HG02642 (cell line): ENCODE results near the gene KMT5C.
A peak's percentile ranks its signal among the peaks of the same experiment; 100 is the strongest.

ENCODE experiments used
- ATAC-seq: cut with Tn5 transposase; IDR thresholded peaks from one replicate; pipeline ENCODE4 v1.9.1; 2021; ENCODE audit warnings: mild to moderate bottlenecking; ENCODE audit not compliant: unreplicated experiment, poor library complexity

Gene KMT5C

DNA sequence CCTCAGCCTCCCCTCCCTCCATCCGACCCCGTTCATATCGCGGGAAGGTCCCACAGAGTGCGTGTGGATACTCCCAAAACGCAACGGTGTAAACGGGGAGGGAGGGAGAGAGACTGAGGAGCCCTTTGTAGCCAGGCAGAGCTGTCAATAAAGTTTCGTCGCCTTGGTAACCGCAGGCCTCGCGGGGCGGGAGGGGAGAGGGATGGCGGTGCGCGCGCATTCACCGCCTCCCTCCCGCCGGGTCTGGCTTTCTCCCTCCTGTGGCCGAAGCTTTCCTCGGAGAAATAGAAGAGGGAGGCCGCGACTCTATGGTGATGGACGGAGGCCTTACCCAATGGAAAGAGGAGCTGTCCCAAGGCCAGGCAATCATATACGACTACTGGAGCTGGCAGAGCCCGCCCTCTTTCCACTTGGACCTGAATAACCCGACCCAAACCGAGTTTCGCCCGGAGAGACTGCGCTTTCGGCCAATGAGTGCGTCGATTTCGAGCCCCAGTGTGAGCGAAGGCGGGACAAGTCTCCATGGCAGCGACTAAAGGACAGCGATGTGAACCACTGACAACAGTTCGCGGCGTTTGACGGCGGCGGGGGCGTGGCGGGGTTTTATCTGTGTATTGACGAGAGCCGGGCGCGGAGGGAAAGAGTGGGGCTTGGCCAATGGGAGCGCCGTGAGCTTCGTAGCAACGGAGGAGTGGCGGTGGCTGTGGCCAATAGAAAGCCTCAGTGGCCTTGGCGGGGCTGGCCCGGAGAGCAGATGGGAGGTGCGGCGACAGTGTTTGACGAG, at the start of gene KMT5C:
Gene KMT5C, plus strand, starts transcription at position 772 of the 784 bp plus-strand sequence. CDS start 2,061 bp downstream, outside the sequence.
- ATAC-seq, result peak; percentile 87

DNA sequence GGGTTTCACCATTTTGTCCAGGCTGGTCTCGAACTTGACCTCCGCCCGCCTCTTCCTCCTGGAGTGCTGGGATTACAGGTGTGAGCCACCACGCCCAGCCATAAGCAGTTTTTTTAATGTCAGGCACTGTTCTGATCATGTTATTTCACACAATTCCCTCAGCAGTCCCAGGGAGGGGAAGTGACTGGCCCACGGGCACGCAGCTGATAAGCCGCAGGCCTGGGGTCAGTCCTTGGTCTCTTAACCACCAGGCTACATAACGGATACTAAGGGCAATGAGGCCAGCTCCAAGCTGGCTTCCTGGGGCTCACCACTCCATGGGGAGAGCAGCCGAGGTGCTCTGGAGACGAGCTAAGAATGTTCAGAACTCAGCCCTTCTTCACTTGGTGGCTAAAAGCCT, 42.4 kb upstream of the KMT5C start:
- no peak for ATAC-seq

DNA sequence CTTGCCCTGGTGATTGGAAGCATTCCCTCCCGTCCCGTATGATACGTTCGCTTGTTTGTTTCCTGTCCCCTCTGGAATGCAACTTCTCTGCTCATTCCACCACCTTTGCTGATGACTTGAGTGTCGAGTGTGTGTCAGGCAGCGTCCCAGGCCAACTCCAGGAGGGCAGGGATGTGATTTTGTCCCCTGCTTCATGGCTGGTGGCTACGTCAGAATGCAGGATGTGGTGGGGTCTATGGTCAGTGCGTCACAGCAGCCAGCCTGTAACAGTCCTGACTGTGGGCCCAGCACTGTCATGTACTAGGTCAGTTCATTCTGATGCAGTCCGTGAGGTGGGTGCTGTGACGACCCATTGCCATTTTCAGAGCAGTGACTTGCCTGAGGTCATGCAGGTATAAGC, 39.7 kb upstream of the KMT5C start:
- ATAC-seq, result no peak

DNA sequence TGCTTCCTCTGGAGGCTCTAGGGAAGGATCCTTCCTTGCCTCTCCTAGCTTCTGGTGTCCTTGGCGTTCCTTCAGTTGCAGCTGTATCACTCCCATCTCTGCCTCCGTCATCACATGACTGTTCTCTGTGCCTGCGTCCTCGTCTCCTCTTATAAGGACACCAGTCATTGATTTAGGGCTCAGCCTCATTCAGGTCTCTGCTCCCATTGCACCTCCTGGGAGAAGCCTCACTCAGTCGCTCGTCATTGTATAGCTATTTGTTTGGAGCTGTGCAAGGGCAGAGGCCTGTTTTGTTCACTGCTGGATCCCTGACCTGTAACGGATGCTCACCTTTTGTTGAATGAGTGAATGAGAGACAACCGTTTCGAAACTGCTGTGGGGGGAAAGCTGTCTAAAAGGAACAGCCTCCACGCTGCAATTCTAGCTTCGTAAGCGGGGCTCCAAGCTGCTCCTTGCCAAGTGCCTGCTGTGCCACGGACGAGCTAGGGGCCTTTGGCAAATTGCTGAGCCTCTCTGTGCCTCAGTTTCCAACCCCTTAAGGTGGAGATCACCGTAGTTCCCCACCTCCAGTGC, 38.7 kb upstream of the KMT5C start:
- ATAC-seq, result no peak

DNA sequence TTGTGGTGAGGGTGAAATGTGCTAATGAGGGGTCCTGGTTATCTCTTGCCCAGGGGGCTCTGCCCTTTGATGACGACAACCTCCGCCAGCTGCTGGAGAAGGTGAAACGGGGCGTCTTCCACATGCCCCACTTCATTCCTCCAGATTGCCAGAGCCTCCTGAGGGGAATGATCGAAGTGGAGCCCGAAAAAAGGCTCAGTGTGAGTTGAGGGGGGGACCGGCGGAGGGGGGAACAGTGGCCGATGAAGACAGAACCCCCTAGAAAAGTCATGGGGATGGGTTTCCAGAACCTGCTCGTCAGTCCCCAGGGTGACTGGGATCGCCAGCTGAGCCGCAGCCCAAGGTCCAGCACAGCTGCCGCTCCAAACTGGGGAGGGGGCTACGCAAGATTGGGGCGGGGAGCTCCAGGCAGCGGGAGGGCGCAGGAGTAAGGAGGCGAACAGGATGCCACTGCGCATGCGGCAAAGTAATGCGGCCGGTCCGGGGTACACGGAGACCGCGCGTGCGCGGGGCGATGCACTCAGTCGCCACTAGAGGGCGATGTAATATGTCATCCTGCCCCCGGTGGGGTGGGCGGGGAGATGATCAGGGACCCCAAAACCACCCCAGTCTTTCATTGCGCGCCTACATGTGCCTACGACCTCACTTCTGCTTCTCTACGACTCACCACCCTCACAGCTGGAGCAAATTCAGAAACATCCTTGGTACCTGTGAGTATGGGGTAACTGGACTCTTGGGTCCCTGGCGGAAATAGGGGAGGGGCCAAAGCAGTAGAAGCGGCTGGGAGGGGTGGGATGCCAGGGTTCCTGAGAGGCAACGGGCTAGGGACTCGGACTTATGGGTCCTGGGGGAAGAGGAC, 38.0 kb upstream of the KMT5C start:
- peak; percentile 81 for ATAC-seq

DNA sequence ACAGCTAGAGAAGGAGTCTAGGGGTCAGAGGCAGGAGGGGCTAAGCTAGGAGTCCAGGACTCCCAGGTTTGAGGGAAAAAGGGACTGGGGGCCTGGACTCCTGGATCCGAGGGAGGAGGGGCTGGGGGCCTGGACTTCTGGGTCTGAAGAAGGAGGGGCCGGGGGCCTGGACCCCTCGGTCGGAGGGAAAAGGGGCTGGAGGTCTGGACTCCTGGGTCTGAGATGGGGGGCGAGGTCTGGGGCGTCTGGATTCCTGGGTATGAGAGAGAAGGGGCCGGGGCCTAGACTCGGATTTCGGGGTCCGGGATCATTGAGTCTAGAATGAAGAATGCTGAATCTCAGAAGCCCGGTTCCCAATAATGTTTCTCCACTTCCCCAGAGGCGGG, 37.4 kb upstream of the KMT5C start:
- no peak for ATAC-seq

DNA sequence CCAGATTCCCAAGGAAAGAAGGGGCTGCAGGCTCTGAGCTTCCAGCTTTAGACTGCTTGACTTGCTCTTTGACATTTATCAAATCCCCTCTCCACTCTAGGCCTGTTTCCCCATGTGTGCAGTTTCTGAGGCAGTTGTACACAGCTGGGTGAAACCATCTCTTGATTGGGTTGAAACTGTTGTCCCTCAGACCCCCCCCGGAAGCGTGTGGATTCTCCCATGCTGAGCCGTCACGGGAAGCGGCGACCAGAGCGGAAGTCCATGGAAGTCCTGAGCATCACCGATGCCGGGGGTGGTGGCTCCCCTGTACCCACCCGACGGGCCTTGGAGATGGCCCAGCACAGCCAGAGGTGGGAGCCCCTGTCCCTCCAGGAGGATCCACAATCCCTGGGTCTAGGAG, 36.2 kb upstream of the KMT5C start:
- no peak for ATAC-seq

DNA sequence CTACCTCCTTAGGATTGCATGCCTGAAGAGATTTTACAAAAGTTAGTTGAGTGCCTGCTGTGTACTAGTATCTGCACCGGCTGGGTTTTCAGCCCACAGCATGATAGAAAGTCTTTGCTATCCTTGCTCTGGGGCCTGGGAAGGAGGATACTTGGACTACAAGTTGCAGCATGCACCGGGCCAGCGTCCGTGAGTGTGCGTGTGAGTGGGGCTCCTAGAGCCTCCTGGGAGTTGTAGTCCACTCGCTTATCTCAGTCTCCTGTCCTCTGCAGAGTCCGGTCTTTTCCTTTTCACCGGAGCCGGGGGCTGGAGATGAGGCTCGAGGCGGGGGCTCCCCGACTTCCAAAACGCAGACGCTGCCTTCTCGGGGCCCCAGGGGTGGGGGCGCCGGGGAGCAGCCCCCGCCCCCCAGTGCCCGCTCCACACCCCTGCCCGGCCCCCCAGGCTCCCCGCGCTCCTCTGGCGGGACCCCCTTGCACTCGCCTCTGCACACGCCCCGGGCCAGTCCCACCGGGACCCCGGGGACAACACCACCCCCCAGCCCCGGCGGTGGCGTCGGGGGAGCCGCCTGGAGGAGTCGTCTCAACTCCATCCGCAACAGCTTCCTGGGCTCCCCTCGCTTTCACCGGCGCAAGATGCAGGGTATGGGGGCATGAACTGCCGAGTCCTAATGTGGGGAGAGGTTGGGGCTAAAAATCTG, 35.2 kb upstream of the KMT5C start:
- no peak for ATAC-seq

DNA sequence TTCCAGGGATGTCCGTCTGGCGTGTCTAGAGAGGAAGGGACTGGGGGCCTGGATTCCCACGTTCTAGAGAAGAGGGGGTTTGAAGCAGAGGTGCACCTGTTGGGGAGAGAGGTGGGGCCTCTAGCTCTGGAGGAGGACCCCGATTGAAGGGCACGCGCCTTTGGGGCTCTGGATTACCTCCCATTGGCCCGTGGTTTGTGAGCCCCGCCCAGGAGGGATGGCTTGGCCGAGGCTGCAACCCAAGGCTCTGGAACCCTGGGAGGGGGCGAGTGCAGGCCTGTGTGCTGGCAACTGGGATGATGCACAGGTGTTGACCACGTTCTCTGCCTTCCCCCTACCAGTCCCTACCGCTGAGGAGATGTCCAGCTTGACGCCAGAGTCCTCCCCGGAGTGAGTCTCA, 34.7 kb upstream of the KMT5C start:
- no peak for ATAC-seq

DNA sequence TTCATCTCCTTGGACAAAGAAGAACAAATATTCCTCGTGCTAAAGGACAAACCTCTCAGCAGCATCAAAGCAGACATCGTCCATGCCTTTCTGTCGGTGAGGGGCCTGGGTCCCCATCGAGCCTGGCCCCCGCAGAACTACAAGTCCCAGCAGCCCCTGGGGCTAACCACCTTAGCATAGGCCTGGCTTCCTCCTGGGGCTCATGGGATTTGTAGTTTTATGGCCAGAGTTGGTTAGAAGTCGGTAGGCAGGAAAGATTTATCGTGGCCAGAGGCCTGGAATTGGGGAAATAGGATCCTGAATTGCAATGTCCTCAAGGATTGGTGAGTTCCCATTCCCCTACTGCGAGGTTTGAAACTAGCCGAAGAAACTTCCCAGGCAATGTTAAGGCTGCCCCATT, 34.2 kb upstream of the KMT5C start:
- ATAC-seq, result no peak

DNA sequence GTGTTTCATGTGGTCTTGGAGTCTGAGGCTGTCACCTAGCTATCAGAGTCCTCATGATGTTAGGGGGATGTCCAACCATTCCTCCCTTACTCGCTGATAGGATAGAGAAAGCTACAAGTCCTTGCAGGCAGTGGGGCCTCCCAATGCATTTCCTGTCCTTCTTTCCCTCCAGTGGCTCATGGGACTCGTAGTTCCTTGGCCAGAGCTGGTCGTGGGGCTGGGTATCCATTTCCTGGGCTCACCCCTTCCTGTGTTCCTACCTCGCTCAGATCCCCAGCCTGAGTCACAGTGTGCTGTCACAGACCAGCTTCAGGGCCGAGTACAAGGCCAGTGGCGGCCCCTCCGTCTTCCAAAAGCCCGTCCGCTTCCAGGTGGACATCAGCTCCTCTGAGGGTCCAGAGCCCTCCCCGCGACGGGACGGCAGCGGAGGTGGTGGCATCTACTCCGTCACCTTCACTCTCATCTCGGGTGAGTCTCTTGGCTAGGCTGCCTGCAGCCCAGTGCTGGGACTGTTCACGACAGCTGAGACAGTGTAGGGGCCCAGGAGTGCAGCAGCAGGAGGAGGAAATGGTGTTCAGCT, 33.6 kb upstream of the KMT5C start:
- no peak for ATAC-seq

DNA sequence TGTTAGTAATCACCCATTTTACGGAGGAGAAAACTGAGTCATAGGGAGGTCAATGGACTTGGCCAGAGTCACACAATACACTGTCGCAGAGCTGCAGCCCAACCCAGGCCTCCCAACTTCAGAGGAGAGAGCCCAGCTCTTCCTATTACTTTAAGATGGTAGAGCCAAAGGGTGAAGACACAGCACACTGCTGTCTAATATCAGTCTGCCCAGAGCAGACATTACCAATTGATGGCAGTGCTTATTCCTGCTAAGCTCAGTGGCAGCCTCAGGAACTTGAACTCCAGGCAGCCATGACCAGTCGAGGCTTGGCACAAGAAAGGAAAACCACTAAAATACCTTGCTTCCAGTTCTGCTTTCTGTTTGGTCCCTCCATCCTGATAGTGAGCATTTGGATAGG, 33.0 kb upstream of the KMT5C start:
- no peak for ATAC-seq

DNA sequence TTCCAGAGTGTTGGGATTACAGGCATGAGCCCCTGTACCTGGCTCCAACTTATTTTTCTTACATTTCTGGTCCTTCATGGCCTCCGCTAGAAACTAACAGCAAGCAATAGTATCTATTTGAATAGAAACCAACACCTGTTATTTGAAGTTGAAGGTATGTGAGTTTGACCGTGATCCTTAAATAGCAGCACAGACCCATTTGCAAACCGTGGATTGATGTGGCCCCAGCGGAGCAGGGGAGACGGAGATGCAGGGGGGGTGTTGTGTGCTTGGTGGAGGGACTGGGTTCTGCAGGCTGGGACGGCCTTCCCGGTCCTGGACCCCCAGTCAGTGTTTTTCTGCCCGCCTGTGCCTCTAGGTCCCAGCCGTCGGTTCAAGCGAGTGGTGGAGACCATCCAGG, 31.4 kb upstream of the KMT5C start:
- ATAC-seq, result no peak

DNA sequence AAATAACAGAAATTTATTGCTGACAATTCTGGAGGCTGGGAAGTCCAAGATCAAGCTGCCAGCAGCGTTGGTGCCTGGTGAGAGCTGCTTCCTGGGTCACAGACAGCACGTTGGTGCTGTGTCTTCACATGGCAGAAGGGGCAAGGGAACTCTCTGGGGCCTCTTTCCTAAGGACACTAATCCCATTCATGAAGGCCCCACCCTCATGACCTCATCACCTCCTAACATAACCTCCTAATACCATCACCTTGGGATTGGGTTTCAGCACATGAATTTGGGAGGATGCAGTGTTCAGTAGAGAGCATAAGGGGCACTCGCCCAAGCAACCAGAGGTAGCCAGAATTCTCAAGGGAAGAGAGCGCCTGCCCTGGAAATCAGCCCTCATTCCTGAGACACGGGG, 30.2 kb upstream of the KMT5C start:
- no peak for ATAC-seq

DNA sequence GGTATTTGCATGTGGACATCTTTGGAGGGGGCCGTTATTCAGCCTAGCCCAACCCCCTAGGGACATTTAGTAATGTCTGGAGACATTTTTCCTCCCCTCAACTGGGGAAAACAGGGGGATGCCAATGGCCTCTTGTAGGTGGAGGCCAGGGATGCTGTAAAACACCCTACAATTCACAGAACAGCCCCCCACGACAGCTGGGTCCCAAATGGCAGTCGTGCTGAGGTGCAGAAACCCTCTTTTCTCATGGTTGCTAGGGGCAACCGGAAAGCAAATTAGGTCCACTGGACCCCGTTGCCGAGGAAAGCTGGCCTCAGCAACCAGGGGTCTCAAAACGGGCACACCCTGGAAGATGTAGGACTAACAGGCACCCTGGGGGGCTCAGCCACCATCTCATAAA, 29.2 kb upstream of the KMT5C start:
- ATAC-seq, result no peak

DNA sequence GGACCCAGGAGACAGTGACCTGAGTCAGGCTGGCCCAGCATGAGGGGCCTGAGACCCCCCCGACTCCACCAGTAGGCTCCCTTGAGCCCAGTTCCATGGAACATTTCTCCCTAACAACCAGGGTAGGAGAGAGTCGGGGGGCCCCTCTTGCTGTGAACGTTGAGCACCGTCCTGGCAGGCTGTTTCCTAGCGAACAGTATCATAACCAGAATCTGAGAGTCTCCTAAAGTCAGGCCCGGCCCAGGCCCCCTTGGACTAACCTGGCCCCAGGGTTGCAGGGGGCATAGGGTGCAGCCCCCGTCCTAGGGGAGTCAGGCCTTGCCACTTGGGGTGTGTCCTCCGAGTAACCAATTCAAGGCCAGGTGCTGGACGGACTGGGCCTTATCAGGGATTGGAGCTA, 28.3 kb upstream of the KMT5C start:
- ATAC-seq, result no peak

DNA sequence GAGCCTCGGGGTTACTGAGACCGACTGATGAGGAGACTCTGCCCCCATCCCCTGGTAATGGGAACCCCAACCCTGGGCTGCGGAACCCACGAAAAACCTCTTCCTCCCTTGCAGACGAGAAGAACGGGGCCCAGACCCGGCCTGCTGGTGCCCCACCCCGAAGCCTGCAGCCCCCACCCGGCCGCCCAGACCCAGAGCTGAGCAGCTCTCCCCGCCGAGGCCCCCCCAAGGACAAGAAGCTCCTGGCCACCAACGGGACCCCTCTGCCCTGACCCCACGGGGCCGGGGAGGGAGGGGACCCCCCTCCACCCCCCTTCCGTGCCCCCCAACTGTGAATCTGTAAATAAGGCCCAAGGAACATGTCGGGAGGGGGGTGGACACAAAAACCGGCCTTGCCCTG, 27.9 kb upstream of the KMT5C start:
- ATAC-seq, result no peak

DNA sequence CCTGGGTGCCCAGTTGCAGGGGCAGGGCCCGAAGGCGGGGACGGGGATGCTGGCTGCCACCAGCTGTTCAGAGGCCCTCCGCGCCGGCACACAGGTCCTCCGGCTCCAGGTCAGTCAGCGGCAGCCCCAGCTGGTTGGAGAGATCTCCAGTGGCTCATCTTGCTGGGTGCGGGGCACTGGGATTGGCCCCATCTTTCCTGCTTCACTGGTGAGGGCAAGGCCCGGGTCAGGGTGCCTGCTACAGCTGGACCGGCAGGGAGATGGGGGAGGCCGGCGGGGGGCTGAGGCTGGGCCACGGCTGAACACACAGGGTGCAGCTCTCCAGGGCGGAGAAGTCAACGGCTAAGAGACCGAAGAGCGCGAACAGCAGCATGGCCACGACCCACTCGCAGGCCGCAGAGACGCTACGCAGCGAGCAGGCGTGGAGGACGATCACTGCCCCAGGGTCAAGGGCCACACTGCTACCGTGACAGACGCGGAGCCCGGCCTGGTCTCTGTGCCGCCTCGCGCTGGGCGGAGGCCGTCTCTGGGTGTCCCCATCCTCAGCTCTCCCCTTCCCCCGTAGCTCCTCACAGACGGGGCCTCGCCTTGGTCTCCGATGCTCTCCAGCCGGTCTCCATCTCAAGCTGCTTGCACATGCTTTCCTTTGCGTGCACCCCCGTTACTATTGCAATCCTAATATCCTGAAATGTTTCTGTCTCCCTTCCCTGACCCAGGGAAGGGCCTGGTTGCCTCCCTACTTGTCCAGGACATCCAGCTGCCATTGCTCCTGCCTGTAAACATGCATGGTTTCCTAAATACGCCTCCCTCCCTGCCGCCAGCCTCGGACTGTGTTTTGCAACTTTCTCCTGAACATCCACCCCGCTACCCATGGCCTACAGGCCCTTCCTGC, 26.8 kb upstream of the KMT5C start:
- ATAC-seq, result no peak

DNA sequence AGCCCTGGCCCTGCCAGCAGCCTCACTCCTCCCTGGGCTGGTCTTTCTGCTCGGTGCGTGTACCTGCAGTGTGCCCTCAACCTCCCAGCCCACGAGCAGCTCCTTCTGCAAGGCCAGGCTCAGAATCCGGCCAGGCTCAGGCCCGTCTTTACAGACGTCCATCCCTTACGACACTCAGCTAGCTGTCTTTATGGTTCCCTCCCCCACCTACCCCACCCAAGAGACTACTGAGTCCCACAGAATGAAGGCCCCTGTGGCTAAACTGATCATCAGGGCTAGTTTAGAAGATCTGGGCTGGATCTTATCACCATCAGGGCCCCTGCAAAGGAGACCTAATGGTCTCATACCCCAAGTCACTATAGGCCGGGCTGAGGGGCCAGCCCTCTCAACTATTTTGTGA, 25.3 kb upstream of the KMT5C start:
- no peak for ATAC-seq
